ENCODE results near the gene FHIT. TPM values are rescaled to one million over a fixed set of nuclear protein-coding genes. Genes with fewer than 3 reads are reported as not detected.

Gene FHIT
- total and polyA plus RNA-seq, 8 donors = 1.8 to 10.6 (median 7.1) TPM

GRCh38 chr3:61080737-61081445 is 170.4 kb downstream of the FHIT start:
- intact Hi-C loops (cut with DNase I; ENCODE audit: low total_unique reads) = no loop called here

GRCh38 chr3:61078048-61078752 is 173.1 kb downstream of the FHIT start:
- intact Hi-C loops (cut with DNase I; ENCODE audit: low total_unique reads) = no loop called here
- Histone ChIP-seq H3K9me3 (peaks cover 0 to 5% (median 0%) of the 10 kb centered on the region in 4 donors), H3K4me1 (no peaks in the 10 kb centered on the region), H3K4me3 (no peak overlapping the region), H3K36me3 (no peaks in the 10 kb centered on the region), H3K27me3 (no peaks in the 10 kb centered on the region), H3K27ac (no peak overlapping the region)
- TF ChIP-seq POLR2A (IDR thresholded peaks at IDR 0.05) (no peak), POLR2AphosphoS5 (IDR thresholded peaks at IDR 0.05) (no peak), CTCF (IDR thresholded peaks at IDR 0.05) (no peak), EP300 (IDR thresholded peaks at IDR 0.05) (no peak)
- peak in 1 of 2 donors; percentile 22 for DNase-seq
- 68 to 81% (median 73%) methylated on average over 6 of the region's 6 CpGs for WGBS, 5 donors

More at GRCh38 chr3:61080737-61081445, 170.4 kb downstream of the FHIT start:
- no peaks in the 10 kb centered on the region for H3K36me3 ChIP-seq
- H3K9me3 ChIP-seq = peaks cover 0 to 5% (median 0%) of the 10 kb centered on the region in 4 donors
- H3K4me3 ChIP-seq = no peak overlapping the region
- WGBS, 5 donors = 68 to 82% (median 72%) methylated on average over 5 of the region's 5 CpGs
- no peaks in the 10 kb centered on the region for H3K4me1 ChIP-seq
- no peaks in the 10 kb centered on the region for H3K27me3 ChIP-seq
- H3K27ac ChIP-seq = no peak overlapping the region
- TF ChIP-seq EP300 (IDR thresholded peaks at IDR 0.05) = no peak
- TF ChIP-seq POLR2A (IDR thresholded peaks at IDR 0.05) = no peak
- TF ChIP-seq CTCF (IDR thresholded peaks at IDR 0.05) = no peak
- no peak for TF ChIP-seq POLR2AphosphoS5 (IDR thresholded peaks at IDR 0.05)
- DNase-seq = no peak

- Histone ChIP-seq H3K4me1 (no peaks in the 10 kb centered on the region), H3K4me3 (no peak overlapping the region), H3K36me3 (no peaks in the 10 kb centered on the region), H3K27me3 (no peaks in the 10 kb centered on the region), H3K27ac (no peak overlapping the region), H3K9me3 (peaks cover 0 to 2% (median 0%) of the 10 kb centered on the region in 4 donors)
- 77 to 82% (median 81%) methylated on average over 1 of the region's 1 CpG for WGBS, 5 donors
- DNase-seq = no peak
- no peak for TF ChIP-seq POLR2A (IDR thresholded peaks at IDR 0.05)
- TF ChIP-seq EP300 (IDR thresholded peaks at IDR 0.05) = no peak
- TF ChIP-seq CTCF (IDR thresholded peaks at IDR 0.05) = no peak
- TF ChIP-seq POLR2AphosphoS5 (IDR thresholded peaks at IDR 0.05) = no peak
- intact Hi-C loops (cut with DNase I; ENCODE audit: low total_unique reads) = no loop called here
Measured at GRCh38 chr3:61077551-61077950, 173.7 kb downstream of the FHIT start.

DNA sequence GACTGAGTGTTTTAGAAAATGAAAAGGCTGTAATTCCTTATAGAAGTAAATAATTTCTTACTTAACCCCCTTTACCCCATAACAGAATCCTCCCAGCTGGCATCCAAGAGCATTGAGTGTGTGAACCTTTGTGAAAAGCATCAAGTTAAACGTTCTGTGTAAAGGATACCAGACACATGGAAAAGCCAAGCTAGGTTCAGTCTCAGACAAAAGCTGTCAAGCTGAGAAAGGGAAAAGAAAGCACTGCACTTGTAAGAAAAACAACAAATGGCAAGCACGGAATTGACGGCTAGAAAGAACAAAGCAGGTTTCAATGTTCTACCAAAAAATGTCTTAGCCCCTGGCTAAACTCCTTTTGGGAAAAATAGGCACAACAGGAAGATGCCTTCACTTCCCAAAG is 176.5 kb downstream of the FHIT start:
- Histone ChIP-seq H3K4me3 (no peak overlapping the region), H3K36me3 (no peaks in the 10 kb centered on the region), H3K27ac (no peak overlapping the region), H3K27me3 (no peaks in the 10 kb centered on the region), H3K9me3 (no peaks in the 10 kb centered on the region), H3K4me1 (no peaks in the 10 kb centered on the region)
- DNase-seq = no peak
- intact Hi-C loops (cut with DNase I; ENCODE audit: low total_unique reads) = no loop called here
- TF ChIP-seq CTCF (IDR thresholded peaks at IDR 0.05) (no peak), POLR2A (IDR thresholded peaks at IDR 0.05) (no peak), POLR2AphosphoS5 (IDR thresholded peaks at IDR 0.05) (no peak), EP300 (IDR thresholded peaks at IDR 0.05) (no peak)
- 58 to 72% (median 68%) methylated on average over 3 of the region's 3 CpGs for WGBS, 5 donors
